ENCODE data around the gene EIPR1.

Gene EIPR1

DNA sequence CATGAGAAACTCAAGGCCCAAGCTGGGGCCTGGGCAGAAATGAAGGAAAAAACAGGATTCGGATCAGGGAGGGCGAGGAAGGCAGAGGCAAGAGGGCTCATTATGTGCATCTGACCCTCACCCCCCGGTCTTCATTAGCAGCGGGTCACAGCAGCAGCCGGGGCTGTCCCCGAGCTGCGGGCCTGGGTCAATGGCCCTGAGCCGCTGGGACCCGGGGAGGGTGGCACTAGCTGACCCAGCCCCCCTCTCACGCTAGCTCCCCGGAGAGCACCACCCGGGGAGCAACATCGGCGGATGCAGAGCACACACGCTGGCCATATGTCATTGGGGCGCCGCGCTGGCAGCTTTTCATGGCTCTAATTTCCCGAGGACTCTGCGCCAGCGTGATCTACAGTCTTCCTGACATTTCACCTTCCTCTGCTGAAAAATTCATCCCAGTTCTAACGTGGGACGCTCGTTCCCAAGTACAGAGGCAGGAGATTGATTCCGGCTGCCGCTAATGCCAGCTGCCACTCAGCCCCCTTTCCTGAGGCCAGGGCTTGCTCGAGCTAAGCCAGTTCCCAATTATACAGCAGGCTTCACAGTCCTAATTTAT is 63.7 kb downstream of the EIPR1 start:
- no peak for TF ChIP-seq CTCF (IDR thresholded peaks at IDR 0.05; ENCODE audit: unreplicated experiment in 3 of 3)
- Mint-ChIP-seq H3K27ac (peak overlapping the region; percentile 70 to 81 (median 80)), H3K9me3 (no peaks in the 10 kb centered on the region), H3K4me1 (peaks cover 19% of the 10 kb centered on the region), H3K27me3 (ENCODE audit: low read depth) (peaks cover 4% of the 10 kb centered on the region), H3K4me3 (peak overlapping the region; percentile 14 to 52 (median 21)), H3K36me3 (ENCODE audit: low read depth) (peaks cover 27% of the 10 kb centered on the region)

- Mint-ChIP-seq H3K9me3 (no peaks in the 10 kb centered on the region), H3K27ac (peak overlapping the region in 2 of 3 experiments; percentile 1 to 81), H3K36me3 (ENCODE audit: low read depth) (peaks cover 22% of the 10 kb centered on the region), H3K27me3 (ENCODE audit: low read depth) (peaks cover 4% of the 10 kb centered on the region), H3K4me3 (no peak overlapping the region), H3K4me1 (peaks cover 28% of the 10 kb centered on the region)
- no peak for TF ChIP-seq CTCF (IDR thresholded peaks at IDR 0.05; ENCODE audit: unreplicated experiment in 3 of 3)
Observed at GRCh38 chr2:3312576-3313345, 64.9 kb downstream of the EIPR1 start.

DNA sequence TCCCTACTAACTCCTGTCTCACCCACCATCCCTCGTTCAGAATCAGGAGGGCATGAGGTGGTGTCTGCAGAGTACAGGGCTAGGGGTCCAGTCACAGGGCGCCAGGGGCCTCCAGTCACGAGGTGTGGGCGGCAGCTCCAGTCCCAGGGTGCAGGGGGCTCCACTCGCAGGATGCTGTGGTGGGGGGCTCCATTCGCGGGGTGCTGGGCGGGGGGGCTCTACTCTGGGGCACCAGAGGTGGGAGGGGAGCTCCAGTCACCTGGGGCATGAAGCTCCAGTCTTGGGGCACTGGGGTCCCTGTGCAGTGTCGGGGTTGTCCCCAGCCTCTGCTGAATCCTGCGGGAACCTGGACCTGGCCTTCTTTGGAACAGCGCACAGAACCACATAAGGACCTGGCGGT is 66.0 kb downstream of the EIPR1 start:
- Mint-ChIP-seq H3K4me1 (peaks cover 27% of the 10 kb centered on the region), H3K27me3 (ENCODE audit: low read depth) (peaks cover 4% of the 10 kb centered on the region), H3K4me3 (no peak overlapping the region), H3K9me3 (no peaks in the 10 kb centered on the region), H3K36me3 (ENCODE audit: low read depth) (peaks cover 19% of the 10 kb centered on the region), H3K27ac (no peak overlapping the region)
- no peak for TF ChIP-seq CTCF (IDR thresholded peaks at IDR 0.05; ENCODE audit: unreplicated experiment in 3 of 3)

DNA sequence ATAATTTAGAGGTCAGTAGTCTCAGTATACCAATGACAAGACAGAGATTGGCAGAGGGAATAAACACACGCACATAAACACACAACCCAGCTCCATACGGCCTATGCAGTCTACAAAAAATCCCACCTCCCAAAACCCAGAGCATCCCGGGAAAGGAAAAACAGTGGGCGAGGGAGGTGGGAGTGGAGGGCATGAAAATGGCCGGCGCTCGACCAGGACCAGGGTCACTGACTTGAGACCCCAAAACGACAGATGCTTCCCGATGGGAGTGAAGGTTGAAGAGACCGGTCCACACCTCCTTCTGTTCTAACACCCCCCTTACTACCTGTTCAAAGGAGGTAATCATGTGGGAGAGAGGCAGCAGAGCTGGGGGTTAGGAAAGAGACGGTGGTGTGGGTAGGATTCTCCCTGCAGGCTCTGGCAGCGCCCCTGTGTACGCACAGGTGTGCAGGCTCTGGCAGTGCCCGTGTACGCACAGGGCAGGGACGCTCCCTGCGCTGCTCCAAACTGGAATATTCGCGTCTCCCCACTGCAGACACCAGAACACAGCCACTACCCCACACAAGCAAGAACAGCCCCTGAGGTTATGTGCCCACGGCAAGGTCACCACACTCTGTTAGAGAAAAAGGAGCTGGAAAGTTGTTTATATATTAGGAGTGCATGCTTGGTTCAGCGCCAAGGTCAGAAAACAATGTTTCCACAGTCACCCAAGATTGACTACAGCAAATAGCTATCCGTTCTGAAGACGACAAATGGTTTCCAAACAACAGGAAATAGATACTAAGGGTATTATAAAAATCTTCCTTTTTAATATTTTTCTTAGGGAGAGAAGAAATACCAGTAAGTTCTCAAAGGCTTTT is 67.9 kb downstream of the EIPR1 start:
- Mint-ChIP-seq H3K4me1 (peaks cover 27% of the 10 kb centered on the region), H3K4me3 (no peak overlapping the region), H3K36me3 (ENCODE audit: low read depth) (peaks cover 17% of the 10 kb centered on the region), H3K27me3 (ENCODE audit: low read depth) (peaks cover 4% of the 10 kb centered on the region), H3K9me3 (no peaks in the 10 kb centered on the region), H3K27ac (peak overlapping the region in 1 of 3 experiments; percentile 36)
- no peak for TF ChIP-seq CTCF (IDR thresholded peaks at IDR 0.05; ENCODE audit: unreplicated experiment in 3 of 3)

DNA sequence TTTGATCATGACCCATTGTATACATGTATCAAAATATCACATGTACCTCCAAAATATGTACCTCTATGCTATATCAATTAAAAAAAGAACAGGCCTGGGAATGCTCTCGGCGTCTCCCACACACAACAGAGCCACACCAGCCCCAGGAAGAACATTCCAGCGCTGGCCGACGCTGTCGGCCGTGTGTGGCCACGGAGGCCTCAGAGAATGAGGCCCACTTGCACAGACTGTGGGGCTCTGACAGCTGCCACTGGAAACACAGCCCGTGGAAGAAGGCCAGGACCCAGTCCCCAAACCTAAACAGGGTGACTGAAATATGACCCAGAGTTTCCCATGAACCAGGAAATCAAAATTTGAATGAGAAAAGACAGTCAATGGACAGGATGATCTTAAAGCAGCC is 69.7 kb downstream of the EIPR1 start:
- Mint-ChIP-seq H3K9me3 (no peaks in the 10 kb centered on the region), H3K4me1 (peaks cover 25% of the 10 kb centered on the region), H3K36me3 (ENCODE audit: low read depth) (peaks cover 17% of the 10 kb centered on the region), H3K27ac (no peak overlapping the region), H3K27me3 (ENCODE audit: low read depth) (peaks cover 5% of the 10 kb centered on the region), H3K4me3 (no peak overlapping the region)
- no peak for TF ChIP-seq CTCF (IDR thresholded peaks at IDR 0.05; ENCODE audit: unreplicated experiment in 3 of 3)
